Measurements from ENCODE around the gene NHERF2. TPM values are rescaled to one million over a fixed set of nuclear protein-coding genes. Genes with fewer than 3 reads are reported as not detected.
"Not testable (repeated sequence)": the region's sequence is repeated elsewhere in the genome, so short reads cannot be mapped to it uniquely, and the experiment has no call there.

The NHERF2 gene
- total RNA-seq, 2 experiments from 2014 or later, result 1.1 to 1.4 TPM

DNA sequence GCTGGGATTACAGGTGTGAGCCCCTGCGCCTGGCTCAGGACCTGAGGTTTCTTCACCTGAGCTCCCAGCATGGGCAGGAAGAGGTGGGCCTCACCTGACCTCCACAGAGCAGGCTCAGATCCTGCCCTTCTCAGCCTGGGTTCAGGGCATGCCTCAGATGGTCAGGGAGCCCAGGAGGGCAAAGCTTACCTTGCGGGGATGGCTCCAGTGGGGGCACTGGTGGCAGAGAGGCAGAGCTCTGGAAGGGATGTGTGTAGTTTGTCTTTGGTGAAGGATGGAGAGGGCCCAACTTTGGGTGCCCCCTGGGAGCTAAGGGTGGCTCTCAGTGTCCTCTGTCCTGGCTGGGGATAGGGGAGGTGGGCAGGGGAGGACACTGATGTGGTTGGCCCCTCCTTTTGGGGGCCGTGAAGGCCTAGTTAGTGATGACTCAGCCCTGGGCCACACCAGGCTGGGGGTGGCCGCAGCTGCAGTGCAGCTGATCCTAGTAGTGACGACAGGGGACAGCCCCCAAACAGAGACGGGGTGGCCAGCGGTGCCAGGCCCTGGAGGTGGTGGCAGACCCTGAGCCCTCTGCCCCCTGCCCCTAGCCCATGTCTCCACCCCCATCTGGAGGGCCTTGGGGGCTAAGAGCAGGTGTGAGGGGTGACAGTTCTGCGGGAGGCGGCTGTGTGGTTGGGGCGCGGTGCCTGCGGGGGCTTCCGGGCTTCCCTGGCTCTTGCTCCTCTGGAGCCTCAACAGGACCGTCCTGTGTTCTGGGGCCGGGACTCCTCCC lies 5.8 kb downstream of the NHERF2 start:
- DNase-seq, result no peak
- no peak overlapping the region for H3K27ac Mint-ChIP-seq
- H3K4me3 Mint-ChIP-seq, result no peak overlapping the region
- POLR2A ChIA-PET, result no interaction called here
- intact Hi-C loops (cut with micrococcal nuclease), result no loop called here
- H3K27me3 Mint-ChIP-seq, result peaks cover 2% of the 10 kb centered on the region
- H3K9me3 Mint-ChIP-seq, result no peaks in the 10 kb centered on the region
- CTCF ChIA-PET, result interaction anchor here (1.1 kb wide), 1 partner anchor 10 kb away, joined by 4 read pairs; no protein-coding TSS in a partner anchor
- no peaks in the 10 kb centered on the region for H3K36me3 Mint-ChIP-seq
- peaks cover 2% of the 10 kb centered on the region for H3K4me1 Mint-ChIP-seq (ENCODE audit: low read depth)

DNA sequence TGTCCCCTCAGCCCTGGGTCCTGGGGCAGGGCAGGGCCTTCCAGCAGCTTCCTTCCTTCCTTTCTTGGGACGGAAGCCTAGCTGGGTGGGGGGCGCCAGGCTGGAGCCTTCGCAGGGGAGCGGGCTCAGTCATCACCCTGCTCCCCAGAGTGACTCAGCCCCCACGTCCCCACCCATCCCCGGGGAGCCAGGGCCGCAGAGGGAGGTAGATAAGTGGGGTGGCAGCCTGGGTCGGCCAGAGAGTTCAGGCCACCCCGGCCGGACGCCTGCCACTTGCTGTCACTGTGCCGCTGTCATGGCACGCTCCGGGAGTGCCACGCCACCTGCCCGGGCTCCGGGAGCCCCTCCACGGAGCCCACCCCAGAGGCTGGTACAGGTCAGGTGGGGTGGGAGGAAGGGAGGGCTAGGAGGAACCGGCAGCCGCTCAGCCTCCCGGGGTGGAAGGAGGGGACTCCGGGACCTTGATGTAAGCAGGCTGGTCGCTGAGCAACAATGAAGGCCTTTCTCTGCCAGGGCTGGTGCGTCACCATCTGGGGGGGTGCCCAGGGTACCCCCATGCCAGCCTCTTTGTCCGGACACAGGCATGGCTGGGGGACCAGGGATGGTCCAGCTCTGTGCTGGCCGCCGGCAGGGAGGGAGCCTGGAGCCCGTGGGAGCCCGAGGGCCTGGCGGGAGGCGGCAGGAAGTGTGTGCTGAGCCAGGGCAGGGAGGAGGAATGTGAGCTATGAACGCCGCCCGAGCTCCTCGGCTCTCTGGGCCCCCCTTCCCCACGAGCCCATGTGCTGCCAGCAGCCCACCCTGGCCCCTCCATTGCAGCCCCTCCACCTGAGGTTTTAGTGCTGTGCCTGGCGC lies 6.6 kb downstream of the NHERF2 start:
- H3K4me3 Mint-ChIP-seq, result no peak overlapping the region
- POLR2A ChIA-PET, result no interaction called here
- CTCF ChIA-PET, result interaction anchor here (1.0 to 1.1 kb wide), 2 partner anchors 11 to 107 kb away, joined by 4 to 5 read pairs; no protein-coding TSS in a partner anchor
- H3K9me3 Mint-ChIP-seq, result no peaks in the 10 kb centered on the region
- intact Hi-C loops (cut with micrococcal nuclease), result no loop called here
- DNase-seq, result no peak
- no peaks in the 10 kb centered on the region for H3K4me1 Mint-ChIP-seq (ENCODE audit: low read depth)
- no peak overlapping the region for H3K27ac Mint-ChIP-seq
- H3K27me3 Mint-ChIP-seq, result no peaks in the 10 kb centered on the region
- H3K36me3 Mint-ChIP-seq, result no peaks in the 10 kb centered on the region

DNA sequence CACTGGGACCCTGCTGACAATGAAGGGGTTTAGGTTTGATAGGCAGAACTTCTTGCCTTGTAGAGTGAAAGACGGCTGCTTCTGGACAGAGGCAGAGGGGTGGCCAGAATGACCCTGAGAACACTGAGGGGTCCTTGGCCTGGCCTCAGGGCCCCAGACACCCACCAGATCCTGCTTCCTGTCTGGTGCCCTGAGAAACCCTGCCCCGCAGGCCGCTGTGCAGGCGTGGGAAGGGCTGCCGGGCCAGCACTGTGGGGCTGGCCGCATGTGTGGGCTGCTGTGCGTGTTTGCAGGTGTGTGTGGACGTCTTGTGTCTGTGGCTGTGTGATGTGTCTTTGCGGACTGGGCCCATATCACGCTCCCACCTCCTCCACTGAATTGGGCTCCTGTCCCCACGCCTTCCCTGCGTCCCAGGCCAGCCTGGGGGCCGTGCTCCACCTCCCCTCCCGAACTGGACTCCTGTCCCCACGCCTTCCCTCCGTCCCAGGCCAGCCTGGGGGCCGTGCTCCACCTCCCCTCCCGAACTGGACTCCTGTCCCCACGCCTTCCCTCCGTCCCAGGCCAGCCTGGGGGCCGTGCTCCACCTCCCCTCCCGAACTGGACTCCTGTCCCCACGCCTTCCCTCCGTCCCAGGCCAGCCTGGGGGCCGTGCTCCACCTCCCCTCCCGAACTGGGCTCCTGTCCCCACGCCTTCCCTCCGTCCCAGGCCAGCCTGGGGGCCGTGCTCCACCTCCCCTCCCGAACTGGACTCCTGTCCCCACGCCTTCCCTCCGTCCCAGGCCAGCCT lies 7.4 kb downstream of the NHERF2 start:
- DNase-seq; H3K27ac Mint-ChIP-seq; H3K36me3 Mint-ChIP-seq; H3K4me3 Mint-ChIP-seq; POLR2A ChIA-PET; H3K4me1 Mint-ChIP-seq (ENCODE audit: low read depth); H3K27me3 Mint-ChIP-seq; H3K9me3 Mint-ChIP-seq; intact Hi-C loops (cut with micrococcal nuclease): not testable (repeated sequence)
- CTCF ChIA-PET, result interaction anchor here (1.0 kb wide), 1 partner anchor 106 kb away, joined by 5 read pairs; no protein-coding TSS in a partner anchor

DNA sequence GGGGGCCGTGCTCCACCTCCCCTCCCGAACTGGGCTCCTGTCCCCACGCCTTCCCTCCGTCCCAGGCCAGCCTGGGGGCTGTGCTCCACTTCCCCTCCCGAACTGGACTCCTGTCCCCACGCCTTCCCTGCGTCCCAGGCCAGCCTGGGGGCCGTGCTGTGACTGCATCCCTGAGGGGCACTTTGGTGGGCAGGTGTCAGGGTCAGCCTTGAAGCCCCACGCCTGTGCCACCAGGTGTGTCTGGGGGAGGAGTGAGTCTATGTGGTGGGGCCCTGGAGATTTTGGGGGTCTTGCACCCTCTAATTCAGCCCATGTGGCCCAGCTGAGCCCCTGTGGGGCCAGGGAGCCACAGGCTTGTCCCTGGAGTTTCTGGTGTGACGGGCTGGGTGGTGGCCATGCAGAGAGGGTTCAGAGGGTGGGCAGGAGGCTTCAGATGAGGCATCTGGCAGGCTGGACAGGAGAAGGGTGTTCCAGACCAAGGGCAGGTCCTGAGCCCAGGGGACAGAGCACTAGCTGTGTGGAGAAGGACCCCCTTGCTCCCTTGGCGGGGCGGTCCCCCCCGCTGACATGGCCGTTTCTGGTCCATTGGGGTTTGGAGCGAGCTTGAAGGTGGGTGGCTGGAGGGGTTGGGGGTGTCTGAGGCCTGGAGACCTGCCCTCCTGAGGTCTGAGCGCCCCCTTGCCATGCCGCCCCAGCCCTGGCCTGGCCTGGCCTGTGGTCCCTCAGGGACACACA lies 8.2 kb downstream of the NHERF2 start:
- Mint-ChIP-seq H3K27ac (no peak overlapping the region), H3K36me3 (no peaks in the 10 kb centered on the region), H3K4me3 (no peak overlapping the region), H3K4me1 (ENCODE audit: low read depth) (no peaks in the 10 kb centered on the region), H3K9me3 (no peaks in the 10 kb centered on the region), H3K27me3 (no peaks in the 10 kb centered on the region)
- no peak for DNase-seq
- CTCF ChIA-PET, result no interaction called here
- intact Hi-C loops (cut with micrococcal nuclease), result no loop called here
- POLR2A ChIA-PET, result no interaction called here

DNA sequence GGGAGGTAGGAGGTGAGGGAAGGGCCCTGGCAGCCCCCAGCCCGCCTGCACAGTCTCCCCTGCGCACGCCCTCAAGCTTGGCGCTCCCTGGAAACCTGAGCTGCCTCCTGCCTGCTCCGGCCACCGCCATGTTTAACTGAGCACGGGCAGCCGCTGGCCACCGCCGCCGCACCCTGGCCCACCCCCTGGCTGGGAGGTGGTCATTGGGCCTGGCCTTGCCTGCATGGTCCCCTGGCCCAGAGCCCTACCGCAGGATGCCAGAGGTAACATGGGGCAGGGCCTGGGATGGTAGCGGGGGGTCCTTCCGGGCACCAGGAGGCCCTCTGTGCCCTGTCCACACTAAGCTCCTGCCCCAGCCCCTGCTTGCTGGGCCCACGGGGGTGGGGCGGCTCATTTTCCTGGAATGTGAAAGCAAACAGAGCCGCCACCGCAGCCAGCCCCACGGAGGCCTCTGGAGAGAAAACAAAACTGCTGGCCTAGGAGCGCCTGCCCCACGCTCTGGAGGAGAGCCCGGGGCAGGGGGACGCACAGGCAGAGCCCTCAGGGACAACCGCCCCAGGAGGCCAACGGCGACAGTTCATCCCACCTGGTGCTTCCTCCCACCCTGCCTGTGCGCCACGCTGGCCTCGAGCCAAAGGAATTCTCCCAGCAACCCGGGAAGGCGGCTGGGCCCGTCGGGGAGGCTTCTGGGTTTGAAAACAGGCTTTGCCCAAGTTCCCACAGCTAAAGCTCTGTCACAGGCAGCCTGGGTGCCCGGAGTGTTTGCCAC lies 8.9 kb downstream of the NHERF2 start:
- DNase-seq, result no peak
- H3K4me1 Mint-ChIP-seq (ENCODE audit: low read depth), result no peaks in the 10 kb centered on the region
- H3K9me3 Mint-ChIP-seq, result no peaks in the 10 kb centered on the region
- no peak overlapping the region for H3K4me3 Mint-ChIP-seq
- H3K27me3 Mint-ChIP-seq, result no peaks in the 10 kb centered on the region
- POLR2A ChIA-PET, result no interaction called here
- intact Hi-C loops (cut with micrococcal nuclease), result no loop called here
- CTCF ChIA-PET, result no interaction called here
- no peaks in the 10 kb centered on the region for H3K36me3 Mint-ChIP-seq
- no peak overlapping the region for H3K27ac Mint-ChIP-seq

DNA sequence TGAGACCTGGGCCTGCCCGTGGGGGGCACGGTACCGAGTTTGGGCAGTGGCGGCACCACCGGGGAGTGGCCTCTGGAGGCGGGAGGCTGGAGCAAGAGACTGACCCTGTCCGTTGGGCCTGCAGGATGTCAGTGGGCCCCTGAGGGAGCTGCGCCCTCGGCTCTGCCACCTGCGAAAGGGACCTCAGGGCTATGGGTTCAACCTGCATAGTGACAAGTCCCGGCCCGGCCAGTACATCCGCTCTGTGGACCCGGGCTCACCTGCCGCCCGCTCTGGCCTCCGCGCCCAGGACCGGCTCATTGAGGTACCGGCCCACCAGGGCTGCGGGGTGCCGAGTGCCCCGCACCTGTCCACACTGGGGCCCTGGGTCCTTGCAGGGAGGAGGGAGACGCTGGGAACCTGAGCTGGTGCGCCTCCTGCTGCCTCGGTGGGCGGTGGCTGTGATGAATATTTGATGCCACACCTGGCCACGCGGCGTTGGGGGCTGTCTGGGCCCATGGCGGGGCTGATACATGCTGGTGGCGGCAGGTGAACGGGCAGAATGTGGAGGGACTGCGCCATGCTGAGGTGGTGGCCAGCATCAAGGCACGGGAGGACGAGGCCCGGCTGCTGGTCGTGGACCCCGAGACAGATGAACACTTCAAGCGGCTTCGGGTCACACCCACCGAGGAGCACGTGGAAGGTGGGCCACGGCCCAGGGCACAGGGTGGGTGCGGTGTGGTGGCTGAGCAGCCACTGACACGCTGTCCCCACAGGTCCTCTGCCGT lies 9.7 kb downstream of the NHERF2 start:
- Mint-ChIP-seq H3K27ac (no peak overlapping the region), H3K4me3 (no peak overlapping the region), H3K9me3 (no peaks in the 10 kb centered on the region), H3K36me3 (no peaks in the 10 kb centered on the region), H3K4me1 (ENCODE audit: low read depth) (no peaks in the 10 kb centered on the region), H3K27me3 (no peaks in the 10 kb centered on the region)
- no peak for DNase-seq
- ChIA-PET POLR2A (no interaction called here), CTCF (no interaction called here)
- intact Hi-C loops (cut with micrococcal nuclease), result no loop called here

DNA sequence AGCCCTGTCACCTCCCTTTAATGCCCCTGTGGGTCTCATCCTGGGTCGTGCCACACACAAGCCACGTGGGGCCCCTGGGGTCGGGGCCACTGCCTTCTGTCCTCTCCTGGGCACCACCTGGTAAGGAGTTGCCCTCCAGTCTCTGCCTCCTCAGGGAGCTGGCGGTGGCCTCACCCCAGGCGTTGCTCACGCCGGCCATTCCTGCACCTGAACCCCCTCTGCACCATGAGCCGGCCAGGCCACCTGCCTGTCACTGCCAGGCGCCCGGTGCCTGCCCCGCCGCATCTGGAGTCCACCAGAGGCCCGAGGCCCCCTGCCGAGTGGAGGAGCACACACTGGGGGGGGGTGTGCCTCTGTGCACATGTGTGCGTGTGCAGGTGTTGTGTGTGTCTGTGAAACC lies 10.4 kb downstream of the NHERF2 start:
- intact Hi-C loops (cut with micrococcal nuclease), result no loop called here
- H3K4me3 Mint-ChIP-seq, result no peak overlapping the region
- no peaks in the 10 kb centered on the region for H3K36me3 Mint-ChIP-seq
- POLR2A ChIA-PET, result no interaction called here
- no peak for DNase-seq
- H3K27me3 Mint-ChIP-seq, result no peaks in the 10 kb centered on the region
- H3K27ac Mint-ChIP-seq, result no peak overlapping the region
- no peaks in the 10 kb centered on the region for H3K4me1 Mint-ChIP-seq (ENCODE audit: low read depth)
- CTCF ChIA-PET, result interaction anchor here (1.2 kb wide), 1 partner anchor 15 kb away, joined by 3 read pairs; no protein-coding TSS in a partner anchor
- no peaks in the 10 kb centered on the region for H3K9me3 Mint-ChIP-seq

DNA sequence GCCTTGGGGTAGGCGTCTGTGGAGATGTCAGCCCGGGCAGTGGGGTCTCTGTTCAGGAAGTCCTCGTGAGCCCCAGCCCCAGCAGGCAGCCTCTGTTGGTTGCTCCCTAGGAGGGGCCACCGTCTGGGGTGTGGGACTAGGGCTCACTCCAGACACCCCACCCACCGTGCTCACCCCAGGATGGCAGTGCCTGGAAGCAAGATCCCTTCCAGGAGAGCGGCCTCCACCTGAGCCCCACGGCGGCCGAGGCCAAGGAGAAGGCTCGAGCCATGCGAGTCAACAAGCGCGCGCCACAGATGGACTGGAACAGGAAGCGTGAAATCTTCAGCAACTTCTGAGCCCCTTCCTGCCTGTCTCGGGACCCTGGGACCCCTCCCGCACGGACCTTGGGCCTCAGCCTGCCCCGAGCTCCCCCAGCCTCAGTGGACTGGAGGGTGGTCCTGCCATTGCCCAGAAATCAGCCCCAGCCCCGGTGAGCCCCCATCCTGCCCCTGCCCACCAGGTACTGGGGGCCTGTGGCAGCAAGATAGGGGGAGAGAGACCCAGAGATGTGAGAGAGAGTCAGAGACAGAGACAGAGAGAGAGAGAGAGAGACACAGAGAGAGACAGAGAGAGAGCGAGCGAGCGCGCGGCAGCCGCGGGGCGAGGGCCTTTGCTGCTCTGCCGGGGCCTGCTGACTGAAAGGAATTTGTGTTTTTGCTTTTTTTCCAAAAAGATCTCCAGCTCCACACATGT lies 11.1 kb downstream of the NHERF2 start:
- Mint-ChIP-seq H3K9me3 (no peaks in the 10 kb centered on the region), H3K27ac (no peak overlapping the region), H3K27me3 (no peaks in the 10 kb centered on the region), H3K4me3 (no peak overlapping the region), H3K4me1 (ENCODE audit: low read depth) (no peaks in the 10 kb centered on the region), H3K36me3 (no peaks in the 10 kb centered on the region)
- DNase-seq, result no peak
- ChIA-PET POLR2A (no interaction called here), CTCF (interaction anchor here (1.2 kb wide), 1 partner anchor 15 kb away, joined by 3 read pairs; no protein-coding TSS in a partner anchor)
- intact Hi-C loops (cut with micrococcal nuclease), result no loop called here

DNA sequence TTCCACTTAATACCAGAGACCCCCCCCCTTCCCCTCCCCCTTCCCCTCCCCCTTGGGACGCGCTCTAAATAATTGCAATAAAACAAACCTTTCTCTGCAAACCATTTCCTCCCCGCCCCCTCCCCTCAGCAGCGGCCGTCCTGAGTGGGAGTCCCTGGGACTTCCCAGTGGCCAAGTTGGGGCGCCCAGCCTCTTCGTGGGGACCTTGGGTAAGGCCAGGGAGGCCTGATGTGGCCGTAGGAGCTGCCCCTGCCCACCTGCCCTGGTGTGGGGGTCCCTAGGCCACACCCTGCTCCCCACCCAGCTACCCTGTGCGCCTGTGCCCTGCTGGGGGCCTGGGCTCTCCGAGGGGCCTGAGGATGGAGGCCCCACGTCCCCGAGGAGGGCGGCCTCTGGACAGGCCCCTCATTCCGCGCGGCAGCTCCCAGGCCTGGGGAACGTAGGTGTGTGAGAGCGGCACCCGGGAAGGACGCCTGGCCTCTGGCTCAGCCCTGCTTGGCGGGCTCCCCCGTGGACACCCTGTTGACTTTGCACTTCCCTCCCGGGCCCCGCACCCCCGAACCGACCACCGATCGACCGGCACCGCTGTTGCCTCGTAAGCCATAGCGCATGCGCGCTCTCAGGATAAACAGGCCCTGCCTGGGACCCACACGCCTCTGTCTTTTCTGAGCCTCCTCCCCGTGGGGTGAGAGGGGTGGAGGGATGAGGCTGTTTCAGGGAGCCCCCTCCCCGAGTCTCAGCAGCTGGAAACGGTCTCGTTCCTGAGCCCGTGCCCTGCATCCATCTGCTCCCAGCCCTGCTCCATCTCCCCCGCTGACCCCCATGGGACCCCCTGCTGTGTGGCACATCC lies 11.9 kb downstream of the NHERF2 start:
- Mint-ChIP-seq H3K4me3 (no peak overlapping the region), H3K36me3 (no peaks in the 10 kb centered on the region), H3K27me3 (no peaks in the 10 kb centered on the region), H3K9me3 (no peaks in the 10 kb centered on the region), H3K4me1 (ENCODE audit: low read depth) (no peaks in the 10 kb centered on the region), H3K27ac (no peak overlapping the region)
- CTCF ChIA-PET, result interaction anchor here (1.2 kb wide), 1 partner anchor 16 kb away, joined by 3 read pairs; no protein-coding TSS in a partner anchor
- no peak for DNase-seq
- POLR2A ChIA-PET, result no interaction called here
- intact Hi-C loops (cut with micrococcal nuclease), result no loop called here
